HepG2 (cell line): Measurements from ENCODE around the gene UQCR10. TPM values are rescaled to one million over a fixed set of nuclear protein-coding genes. Genes with fewer than 3 reads are reported as not detected.

ENCODE experiments used
- AFF4 ChIP-seq: sonication (generic); formaldehyde crosslinking; IDR thresholded peaks from 2 replicates; pipeline ENCODE4 v1.4.0; 2020; ENCODE audit warnings: missing genetic modification reagents
- ASH2L ChIP-seq: fragments of 300-600, 200-600 bp; sonication (generic); IDR thresholded peaks from 2 replicates; pipeline ENCODE4 v1.7.0; 2017; ENCODE audit warnings: low read depth, mild to moderate bottlenecking, moderate library complexity, mixed read lengths, low read length; ENCODE audit not compliant: insufficient read length
- CCDC6 ChIP-seq: sonication (generic); formaldehyde crosslinking; IDR thresholded peaks from 2 replicates; pipeline ENCODE4 v1.8.1; 2022; ENCODE audit warnings: mild to moderate bottlenecking, missing genetic modification reagents, moderate library complexity
- CEBPZ ChIP-seq: IDR thresholded peaks from 2 replicates; pipeline ENCODE4 v1.6.1; 2012; ENCODE audit warnings: low read length, improper control_type of control experiment
- CENPX ChIP-seq: sonication (generic); formaldehyde crosslinking; IDR thresholded peaks from 2 replicates; pipeline ENCODE4 v1.9.0; 2021; ENCODE audit warnings: mild to moderate bottlenecking, missing genetic modification reagents, moderate library complexity
- CHD2 ChIP-seq: IDR thresholded peaks from 2 replicates; pipeline ENCODE4 v1.6.1; 2011; ENCODE audit warnings: low read depth, low read length, improper control_type of control experiment
- DDIT3 ChIP-seq: sonication (generic); formaldehyde crosslinking; IDR thresholded peaks from 2 replicates; pipeline ENCODE4 v1.4.0; 2020; ENCODE audit warnings: mild to moderate bottlenecking, missing genetic modification reagents
- EED ChIP-seq: sonication (generic); formaldehyde crosslinking; IDR thresholded peaks from 2 replicates; pipeline ENCODE4 v1.5.0; 2020; ENCODE audit warnings: mild to moderate bottlenecking, missing genetic modification reagents
- HNF4G ChIP-seq, 2 experiments: sonication (generic) in 1 of 2; formaldehyde crosslinking in 1 of 2; IDR thresholded peaks; 2 replicates each; pipeline versions ENCODE4 v1.4.0 to v1.6.1; 2011 to 2020; ENCODE audit warnings: borderline replicate concordance in 2 of 2, low read depth in 2 of 2, mild to moderate bottlenecking in 2 of 2, low read length in 1 of 2, missing genetic modification reagents in 1 of 2, moderate library complexity in 1 of 2
- MXI1 ChIP-seq: IDR thresholded peaks from 3 replicates; pipeline ENCODE4 v1.6.1; 2012; ENCODE audit warnings: low read depth, low read length, inconsistent platforms, borderline replicate concordance
- TSC22D2 ChIP-seq: sonication (generic); formaldehyde crosslinking; IDR thresholded peaks from 2 replicates; pipeline ENCODE4 v1.5.1; 2020; ENCODE audit warnings: missing genetic modification reagents, mild to moderate bottlenecking, borderline replicate concordance
- ZBTB20 ChIP-seq: sonication (generic); formaldehyde crosslinking; IDR thresholded peaks from 2 replicates; pipeline ENCODE4 v1.8.1; 2023; ENCODE audit warnings: missing genetic modification reagents, low read depth, mild to moderate bottlenecking, borderline replicate concordance
- ZNF496 ChIP-seq: sonication (generic); formaldehyde crosslinking; IDR thresholded peaks from 2 replicates; pipeline ENCODE4 v1.8.1; 2023; ENCODE audit warnings: mild to moderate bottlenecking, moderate library complexity, missing genetic modification reagents; ENCODE audit not compliant: insufficient replicate concordance
- ZNF557 ChIP-seq: sonication (generic); formaldehyde crosslinking; IDR thresholded peaks from 2 replicates; pipeline ENCODE4 v1.4.0; 2020; ENCODE audit warnings: missing genetic modification reagents
- ZNF788 ChIP-seq: sonication (generic); formaldehyde crosslinking; IDR thresholded peaks from 2 replicates; pipeline ENCODE4 v1.5.0; 2020; ENCODE audit warnings: mild to moderate bottlenecking, missing genetic modification reagents, borderline replicate concordance
- polyA plus RNA-seq, 8 experiments: library from polyadenylated mRNA; depleted of rRNA in 3 of 8; stranded (reverse) in 7 of 8; unstranded in 1 of 8; fragments of >200 nt; fragmentation: Illumina TruSeq in 4 of 8; extraction: Trizol in 4 of 8; gene quantifications; 2 replicates each; pipeline versions ENCODE4 v1.2.1 to v1.2.3, GENCODE V29; 2011 to 2016; ENCODE audit warnings: low read depth in 4 of 8, missing spikeins in 1 of 8, mixed read lengths in 1 of 8; ENCODE audit not compliant: insufficient read depth in 1 of 8
- total RNA-seq, 5 experiments: library from RNA; depleted of rRNA; stranded (reverse); fragments of >200 nt; fragmentation: Illumina TruSeq; extraction: Trizol; gene quantifications; 2 replicates each; pipeline ENCODE4 v1.2.3, GENCODE V29; 2016; ENCODE audit warnings: low read depth in 1 of 5
- TF ChIP-seq, protein P1 (sequence below): IDR thresholded peaks from 2 replicates; pipeline ENCODE4 v1.6.1; 2012; ENCODE audit warnings: inconsistent platforms
- TF ChIP-seq, protein P2 (sequence below): sonication (generic); formaldehyde crosslinking; IDR thresholded peaks from 2 replicates; pipeline ENCODE4 v1.9.0; 2022; ENCODE audit warnings: low read depth, missing genetic modification reagents

Gene UQCR10
- total and polyA plus RNA-seq, 2 of the 13 experiments (the other 11 are each of a cell fraction or from before 2014, with no cell fraction given), result 225 to 232 TPM

DNA sequence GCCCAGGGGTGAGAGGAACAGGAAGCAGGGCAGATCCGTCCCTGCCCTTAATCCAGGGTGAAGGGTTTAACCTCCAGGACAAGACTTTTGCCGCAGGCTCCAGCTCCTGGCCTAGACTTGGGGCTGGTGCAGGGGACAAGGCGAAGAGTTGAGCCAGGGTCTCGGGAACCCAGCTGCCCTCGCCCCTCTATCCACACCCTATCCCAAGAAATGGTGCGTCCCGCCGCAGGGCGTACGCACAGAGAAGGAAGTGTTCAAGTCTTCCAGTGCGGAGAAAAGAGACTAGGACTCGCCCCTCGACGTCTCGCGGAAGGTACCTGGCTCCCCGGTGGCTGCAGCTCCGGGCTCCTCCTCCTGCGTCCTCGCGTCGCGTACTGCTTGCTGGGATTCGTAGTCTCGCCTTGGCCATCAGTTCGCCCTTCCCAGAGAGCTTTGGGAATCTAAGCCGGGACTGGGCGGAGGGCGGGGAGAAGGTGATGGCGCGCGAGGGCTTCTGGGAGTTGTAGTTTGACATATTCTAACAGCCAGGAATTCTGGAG lies 468 bp upstream of the UQCR10 start, which contains the start of gene ZMAT5 (continued):
- no peak for TF ChIP-seq ZNF496 (CRISPR knock-in tag)
- TF ChIP-seq ZBTB20 (CRISPR knock-in tag), result 0 out of 2 replicates have a peak, but pooled peaks have one; percentile 40
- no peak for TF ChIP-seq CENPX
- TF ChIP-seq DDIT3 (CRISPR knock-in tag), result no peak
- peak; percentile 31; the same call in 1 of the 3 replicates for TF ChIP-seq MXI1
- TF ChIP-seq ZNF557 (CRISPR knock-in tag), result no peak
- 0 out of 2 replicates have a peak, but pooled peaks have one; percentile 54 for TF ChIP-seq CCDC6 (CRISPR knock-in tag)
- TF ChIP-seq AFF4 (CRISPR knock-in tag), result 0 out of 2 replicates have a peak, but pooled peaks have one; percentile 70
- TF ChIP-seq CEBPZ, result no peak
- TF ChIP-seq CHD2, result peak; percentile 75
- TF ChIP-seq TSC22D2 (CRISPR knock-in tag), result peak; percentile 33; the same call in 1 of the 2 replicates
- peak; percentile 11; the same call in 1 of the 2 replicates for TF ChIP-seq ZNF788 (CRISPR knock-in tag)
- peak; percentile 37 for TF ChIP-seq ASH2L
- peak; percentile 31; the same call in 1 of the 2 replicates for TF ChIP-seq EED (CRISPR knock-in tag)
- TF ChIP-seq, protein P1, sequence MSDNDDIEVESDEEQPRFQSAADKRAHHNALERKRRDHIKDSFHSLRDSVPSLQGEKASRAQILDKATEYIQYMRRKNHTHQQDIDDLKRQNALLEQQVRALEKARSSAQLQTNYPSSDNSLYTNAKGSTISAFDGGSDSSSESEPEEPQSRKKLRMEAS, result peak; percentile 63; the same call in 1 of the 2 replicates
- TF ChIP-seq, protein P2, sequence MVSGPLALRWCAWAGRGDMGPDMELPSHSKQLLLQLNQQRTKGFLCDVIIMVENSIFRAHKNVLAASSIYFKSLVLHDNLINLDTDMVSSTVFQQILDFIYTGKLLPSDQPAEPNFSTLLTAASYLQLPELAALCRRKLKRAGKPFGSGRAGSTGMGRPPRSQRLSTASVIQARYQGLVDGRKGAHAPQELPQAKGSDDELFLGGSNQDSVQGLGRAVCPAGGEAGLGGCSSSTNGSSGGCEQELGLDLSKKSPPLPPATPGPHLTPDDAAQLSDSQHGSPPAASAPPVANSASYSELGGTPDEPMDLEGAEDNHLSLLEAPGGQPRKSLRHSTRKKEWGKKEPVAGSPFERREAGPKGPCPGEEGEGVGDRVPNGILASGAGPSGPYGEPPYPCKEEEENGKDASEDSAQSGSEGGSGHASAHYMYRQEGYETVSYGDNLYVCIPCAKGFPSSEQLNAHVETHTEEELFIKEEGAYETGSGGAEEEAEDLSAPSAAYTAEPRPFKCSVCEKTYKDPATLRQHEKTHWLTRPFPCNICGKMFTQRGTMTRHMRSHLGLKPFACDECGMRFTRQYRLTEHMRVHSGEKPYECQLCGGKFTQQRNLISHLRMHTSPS (CRISPR knock-in tag), result 0 out of 2 replicates have a peak, but pooled peaks have one; percentile 28
- no peak for TF ChIP-seq HNF4G (IDR thresholded peaks at IDR 0.05; ENCODE audit: borderline replicate concordance, low read depth, low read length)
- TF ChIP-seq HNF4G (CRISPR knock-in tag; IDR thresholded peaks at IDR 0.05; ENCODE audit: borderline replicate concordance, low read depth), result 0 out of 2 replicates have a peak, but pooled peaks have one; percentile 11
